Nephron (organoid): ENCODE data around the gene IGFL4.

Source experiments
- H3K27ac Mint-ChIP-seq, 3 experiments: 2 replicates each; pipeline ENCODE4 v1.8.0; 2020; ENCODE audit warnings: mixed read lengths in 3 of 3, mild to moderate bottlenecking in 2 of 3, moderate library complexity in 1 of 3
- H3K27me3 Mint-ChIP-seq: 2 replicates; pipeline ENCODE4 v1.8.0; 2021; ENCODE audit warnings: low read depth, mild to moderate bottlenecking, moderate library complexity, mixed read lengths
- H3K36me3 Mint-ChIP-seq: 2 replicates; pipeline ENCODE4 v1.8.0; 2020; ENCODE audit warnings: low read depth, mixed read lengths
- H3K4me1 Mint-ChIP-seq: 2 replicates; pipeline ENCODE4 v1.8.0; 2020; ENCODE audit warnings: mixed read lengths
- H3K4me3 Mint-ChIP-seq, 3 experiments: 2 replicates each; pipeline ENCODE4 v1.8.0; 2020; ENCODE audit warnings: mild to moderate bottlenecking in 3 of 3, mixed read lengths in 3 of 3, moderate library complexity in 2 of 3
- H3K9me3 Mint-ChIP-seq: 2 replicates; pipeline ENCODE4 v1.8.0; 2020; ENCODE audit warnings: mixed read lengths
- TF ChIP-seq, protein P1 (sequence below), 3 experiments: fragments of 200-600 bp; sonication (generic); IDR thresholded peaks; one replicate each; pipeline ENCODE4 v1.5.0; 2021; ENCODE audit warnings: antibody characterized with exemption in 3 of 3; ENCODE audit not compliant: unreplicated experiment in 3 of 3

IGFL4 gene

DNA sequence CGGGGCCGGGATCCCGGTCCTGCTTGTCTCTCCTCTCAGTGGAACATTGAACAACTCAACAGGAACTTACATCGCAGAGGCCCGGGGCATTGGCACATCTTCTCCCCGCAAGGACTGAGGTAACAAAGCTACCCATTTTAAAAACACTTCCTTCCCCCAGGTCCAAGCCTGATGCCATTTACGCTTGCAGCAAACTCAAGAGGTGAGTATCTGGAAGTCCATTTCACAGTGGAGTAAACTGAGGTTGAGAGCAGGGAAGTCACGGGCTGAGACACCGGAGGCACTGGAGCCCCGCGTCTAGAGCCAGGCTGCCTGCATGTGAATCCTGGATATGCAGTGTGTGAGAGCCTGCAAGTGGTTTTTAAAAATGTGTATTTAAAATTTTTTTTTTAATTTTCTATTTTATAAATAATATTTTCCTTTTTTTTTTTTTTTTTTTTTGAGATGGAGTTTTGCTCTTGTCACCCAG is 17.5 kb downstream of the IGFL4 start:
- Mint-ChIP-seq H3K9me3 (peaks cover 6% of the 10 kb centered on the region), H3K27ac (no peak overlapping the region), H3K27me3 (peaks cover 6% of the 10 kb centered on the region), H3K36me3 (peaks cover 12% of the 10 kb centered on the region), H3K4me3 (no peak overlapping the region), H3K4me1 (no peaks in the 10 kb centered on the region)
- TF ChIP-seq, protein P1, sequence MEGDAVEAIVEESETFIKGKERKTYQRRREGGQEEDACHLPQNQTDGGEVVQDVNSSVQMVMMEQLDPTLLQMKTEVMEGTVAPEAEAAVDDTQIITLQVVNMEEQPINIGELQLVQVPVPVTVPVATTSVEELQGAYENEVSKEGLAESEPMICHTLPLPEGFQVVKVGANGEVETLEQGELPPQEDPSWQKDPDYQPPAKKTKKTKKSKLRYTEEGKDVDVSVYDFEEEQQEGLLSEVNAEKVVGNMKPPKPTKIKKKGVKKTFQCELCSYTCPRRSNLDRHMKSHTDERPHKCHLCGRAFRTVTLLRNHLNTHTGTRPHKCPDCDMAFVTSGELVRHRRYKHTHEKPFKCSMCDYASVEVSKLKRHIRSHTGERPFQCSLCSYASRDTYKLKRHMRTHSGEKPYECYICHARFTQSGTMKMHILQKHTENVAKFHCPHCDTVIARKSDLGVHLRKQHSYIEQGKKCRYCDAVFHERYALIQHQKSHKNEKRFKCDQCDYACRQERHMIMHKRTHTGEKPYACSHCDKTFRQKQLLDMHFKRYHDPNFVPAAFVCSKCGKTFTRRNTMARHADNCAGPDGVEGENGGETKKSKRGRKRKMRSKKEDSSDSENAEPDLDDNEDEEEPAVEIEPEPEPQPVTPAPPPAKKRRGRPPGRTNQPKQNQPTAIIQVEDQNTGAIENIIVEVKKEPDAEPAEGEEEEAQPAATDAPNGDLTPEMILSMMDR (IDR thresholded peaks at IDR 0.05; ENCODE audit: unreplicated experiment in 3 of 3): no peak

DNA sequence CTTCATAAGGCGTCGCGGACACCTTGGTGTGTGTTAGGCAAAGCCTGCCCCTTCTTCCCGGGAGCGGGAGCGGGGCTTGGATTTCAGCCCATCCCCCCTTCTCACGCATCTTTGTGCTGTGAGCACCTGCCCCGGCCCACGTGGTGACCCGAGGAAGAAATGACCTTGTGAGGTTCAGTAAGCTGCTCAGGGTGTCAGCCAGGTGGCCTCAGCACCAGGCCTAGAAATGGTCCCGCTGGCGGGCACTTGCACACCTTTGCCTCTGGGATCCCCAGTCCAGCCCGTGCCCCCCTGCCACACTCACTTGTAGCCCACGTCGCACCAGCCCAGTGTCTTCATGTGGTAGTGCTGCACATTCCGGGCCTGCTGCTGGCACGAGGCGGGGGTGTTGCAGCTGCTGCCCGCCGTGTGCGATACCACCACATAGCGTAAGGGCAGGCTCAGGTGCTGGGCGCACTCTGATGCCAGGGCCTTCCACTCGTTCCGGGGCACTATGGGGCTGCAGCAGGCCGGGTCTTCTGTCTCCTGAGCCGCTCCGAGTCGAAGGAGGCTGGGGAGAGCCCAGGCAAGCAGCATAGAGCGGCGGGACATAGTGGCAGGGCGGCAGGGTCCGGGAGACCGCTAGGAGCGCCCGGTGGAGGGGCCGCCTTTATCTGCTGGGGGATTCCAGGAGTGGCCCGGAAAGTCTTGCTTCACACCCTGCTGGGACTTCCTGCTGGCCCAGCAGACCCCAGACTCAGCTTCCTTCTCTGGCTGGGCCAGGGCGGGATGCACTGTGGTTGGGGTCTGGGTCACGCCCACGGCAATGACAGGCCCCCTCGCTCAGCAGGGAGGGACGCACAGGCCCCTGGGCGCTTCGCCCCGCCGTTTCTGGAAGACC is 18.1 kb downstream of the IGFL4 start, which contains the start of gene PGLYRP1:
PGLYRP1 (minus strand) TSS at position 623 of the 880 bp plus-strand sequence; CDS start at position 591, 32 bp downstream.
- Mint-ChIP-seq H3K27me3 (peaks cover 6% of the 10 kb centered on the region), H3K36me3 (peaks cover 12% of the 10 kb centered on the region), H3K27ac (no peak within 1 kb of the TSS), H3K4me1 (no peaks in the 10 kb centered on the region), H3K9me3 (peaks cover 6% of the 10 kb centered on the region), H3K4me3 (no peak within 1 kb of the TSS)
- TF ChIP-seq, protein P1 (IDR thresholded peaks at IDR 0.05; ENCODE audit: unreplicated experiment in 3 of 3): no peak

DNA sequence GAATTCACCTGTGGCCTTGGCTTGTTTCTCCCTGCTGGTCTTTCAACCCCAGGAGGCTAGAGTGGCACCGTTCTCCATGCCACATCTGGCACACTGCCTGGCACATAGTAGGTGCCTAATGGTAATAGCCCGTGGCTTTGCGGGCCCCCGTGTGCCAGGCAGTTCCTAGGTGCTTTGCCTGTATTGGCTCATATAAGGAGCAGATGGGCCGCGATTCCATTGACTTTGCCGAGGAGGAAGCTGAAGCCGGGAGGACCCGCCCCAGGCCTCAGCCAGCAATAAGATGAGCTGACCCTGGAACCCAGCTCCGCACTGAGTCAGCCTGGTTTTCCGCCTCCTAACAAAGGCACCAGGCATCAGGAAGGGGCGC is 18.8 kb downstream of the IGFL4 start:
- H3K4me1 Mint-ChIP-seq: no peaks in the 10 kb centered on the region
- peaks cover 12% of the 10 kb centered on the region for H3K36me3 Mint-ChIP-seq
- peaks cover 6% of the 10 kb centered on the region for H3K9me3 Mint-ChIP-seq
- TF ChIP-seq, protein P1 (IDR thresholded peaks at IDR 0.05; ENCODE audit: unreplicated experiment in 3 of 3): no peak
- no peak overlapping the region for H3K27ac Mint-ChIP-seq
- H3K27me3 Mint-ChIP-seq: peaks cover 6% of the 10 kb centered on the region
- no peak overlapping the region for H3K4me3 Mint-ChIP-seq

DNA sequence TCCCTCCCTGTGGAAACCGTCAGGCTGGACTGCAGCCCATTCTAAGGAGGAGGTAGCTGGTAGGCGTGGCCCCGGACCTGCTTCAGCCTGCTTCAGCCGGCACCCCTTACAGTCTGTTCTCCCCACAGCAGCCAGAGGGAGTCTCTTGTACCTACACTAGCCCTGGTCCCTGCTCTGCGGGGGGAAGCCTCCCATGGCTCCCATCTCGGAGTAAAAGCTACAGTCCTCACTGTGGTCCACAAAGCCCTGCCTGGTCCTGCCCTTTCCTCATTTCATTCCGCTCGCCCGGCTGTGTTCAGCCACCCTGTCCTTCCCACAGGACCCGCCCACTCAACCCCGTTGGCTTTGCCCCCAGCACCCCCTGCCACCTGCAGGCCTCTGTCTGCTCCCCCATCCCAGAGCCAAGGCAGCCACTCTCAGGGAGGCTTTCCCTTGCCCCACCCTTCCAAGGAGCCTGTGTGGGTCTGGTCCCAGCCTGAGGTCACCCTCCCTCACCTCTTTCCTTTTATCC is 19.2 kb downstream of the IGFL4 start:
- Mint-ChIP-seq H3K27me3 (peaks cover 9% of the 10 kb centered on the region), H3K36me3 (peaks cover 11% of the 10 kb centered on the region), H3K4me1 (peaks cover under 1% of the 10 kb centered on the region), H3K9me3 (peaks cover 6% of the 10 kb centered on the region), H3K27ac (no peak overlapping the region), H3K4me3 (no peak overlapping the region)
- TF ChIP-seq, protein P1 (IDR thresholded peaks at IDR 0.05; ENCODE audit: unreplicated experiment in 3 of 3): no peak

DNA sequence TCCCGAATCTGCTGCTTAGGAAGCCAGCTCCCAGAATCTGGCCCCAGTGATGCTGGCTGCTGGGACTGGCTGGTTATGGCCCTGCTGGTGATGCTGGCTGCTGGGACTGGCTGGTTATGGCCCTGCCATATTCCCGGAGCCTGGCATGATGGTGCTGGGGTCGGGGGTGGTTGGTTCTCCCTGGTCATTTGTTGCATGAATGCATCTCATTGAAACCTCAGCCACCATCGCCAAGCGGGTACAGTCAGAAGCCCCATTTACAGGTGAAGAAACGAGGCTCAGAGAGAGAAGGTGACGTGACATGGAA is 20.0 kb downstream of the IGFL4 start:
- TF ChIP-seq, protein P1 (IDR thresholded peaks at IDR 0.05; ENCODE audit: unreplicated experiment in 3 of 3): no peak
- Mint-ChIP-seq H3K27ac (no peak overlapping the region), H3K9me3 (no peaks in the 10 kb centered on the region), H3K36me3 (peaks cover 3% of the 10 kb centered on the region), H3K4me3 (no peak overlapping the region), H3K4me1 (peaks cover 5% of the 10 kb centered on the region), H3K27me3 (peaks cover 17% of the 10 kb centered on the region)
